Tongue (tissue), 3 donors: ENCODE results near the gene COPZ1. TPM values are rescaled to one million over a fixed set of nuclear protein-coding genes. Genes with fewer than 3 reads are reported as not detected.

Source experiments
- DNase-seq: peaks from one replicate; pipeline ENCODE4 v3.0.0-alpha.2; 2015
- small RNA-seq: library from RNA; depleted of rRNA; stranded (forward); fragments of <200 nt; gene quantifications from one replicate; pipeline ENCODE3, GENCODE V24; 2014; ENCODE audit warnings: low replicate concordance
- total RNA-seq: library from RNA; depleted of rRNA; stranded (reverse); fragments of >200 nt; gene quantifications from one replicate; pipeline ENCODE4 v1.2.3, GENCODE V29; 2014

Gene COPZ1
- total RNA-seq, 1 donor from 2014 or later: 147 TPM

DNA sequence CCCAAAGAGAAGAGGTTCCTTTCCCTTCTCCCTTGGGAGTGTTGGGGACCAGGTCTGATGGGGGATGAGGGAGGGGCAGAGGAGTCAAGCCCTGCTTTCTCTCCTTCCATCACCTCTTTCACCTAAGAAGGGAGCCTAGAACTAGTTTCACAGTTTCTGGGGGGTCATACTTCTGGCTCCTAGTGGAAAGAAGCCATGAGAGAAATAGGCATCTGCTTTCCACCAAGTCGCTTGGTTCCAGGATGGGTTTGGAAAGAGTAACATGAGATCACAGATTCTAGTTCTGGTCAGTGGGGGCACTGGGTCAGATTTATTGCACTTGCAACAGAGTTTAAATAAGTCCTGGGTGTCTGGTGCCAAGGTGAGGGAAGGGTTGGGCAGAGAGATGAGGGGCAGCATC is 70.1 kb downstream of the COPZ1 start:
- no peak for DNase-seq

- DNase-seq: no peak
Observed at GRCh38 chr12:54395545-54395944, 70.6 kb downstream of the COPZ1 start.

DNA sequence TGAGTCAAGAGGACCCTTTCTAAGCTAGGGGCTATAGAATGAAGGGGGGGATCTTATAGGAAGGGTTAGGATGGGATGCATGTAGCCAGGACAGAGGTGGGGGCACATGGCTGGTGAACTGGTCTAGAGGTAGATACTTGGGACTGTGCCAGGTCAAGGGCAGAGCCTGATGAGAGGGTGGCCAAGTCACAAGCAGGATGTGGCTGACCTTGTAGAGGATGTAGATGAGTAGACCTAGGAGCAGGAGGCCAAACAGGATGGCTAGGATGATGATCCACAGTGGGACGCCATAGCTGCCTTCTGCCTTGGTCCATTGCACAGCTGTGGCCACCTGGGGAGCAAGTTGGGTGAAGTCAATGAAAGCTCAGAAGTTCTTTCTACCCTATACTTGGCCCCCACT is 72.2 kb downstream of the COPZ1 start:
- DNase-seq: no peak

DNA sequence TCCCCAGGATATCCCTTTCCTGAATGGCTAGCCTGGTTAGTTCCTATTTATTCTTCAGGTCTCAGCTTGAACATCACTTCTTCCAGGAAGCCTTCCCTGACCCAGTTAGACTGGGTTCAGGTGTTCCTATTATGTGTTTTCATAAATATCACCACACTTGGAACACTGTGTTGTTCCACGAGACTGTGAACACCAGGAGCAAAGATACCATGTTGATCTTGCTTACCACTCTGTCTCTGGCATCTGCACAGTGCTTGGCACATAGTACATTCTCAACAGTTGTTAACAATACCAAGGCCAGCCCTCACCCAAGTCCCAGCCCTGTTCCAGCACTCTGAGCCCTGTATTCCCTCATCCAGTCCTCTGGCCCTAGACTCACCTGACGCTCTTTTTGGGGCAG is 73.3 kb downstream of the COPZ1 start:
- no peak for DNase-seq

DNA sequence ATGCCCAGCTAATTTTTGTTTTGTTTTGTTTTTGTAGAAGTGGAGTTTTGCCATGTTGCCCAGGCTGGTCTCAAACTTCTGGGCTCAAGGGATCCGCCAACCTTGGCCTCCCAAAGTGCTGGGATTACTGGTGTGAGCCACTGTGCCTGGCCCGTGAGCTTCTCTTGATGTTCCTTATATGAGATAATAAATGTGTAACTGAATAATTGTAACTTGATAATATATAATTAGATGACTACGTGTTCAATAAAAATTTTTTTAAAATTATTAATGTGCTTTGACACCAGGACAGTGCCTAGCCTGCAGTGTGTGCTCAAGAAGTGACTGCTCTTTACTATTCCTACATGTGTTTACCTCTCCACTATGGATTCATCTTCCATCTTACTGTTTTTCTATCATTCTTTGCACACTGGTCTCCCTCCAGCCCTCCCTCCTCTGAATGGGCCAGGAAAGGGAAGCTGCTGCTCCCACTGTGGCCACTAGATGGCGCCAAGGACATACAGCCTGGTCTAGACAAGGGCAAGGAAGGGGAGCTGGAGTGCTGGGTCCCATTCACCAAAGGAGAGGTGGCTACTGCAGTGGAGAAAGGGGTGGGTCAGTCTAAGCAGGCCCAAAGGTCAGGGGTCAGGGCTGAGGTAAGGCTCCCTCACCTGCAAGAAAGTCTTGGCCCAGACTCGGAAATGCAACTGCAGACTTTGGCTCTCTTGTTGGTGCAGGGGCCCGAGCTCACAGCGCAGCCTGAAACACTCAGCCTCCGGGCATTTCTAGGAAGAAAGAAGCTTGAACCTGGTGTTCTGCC is 74.3 kb downstream of the COPZ1 start:
- DNase-seq: peak; percentile 95

DNA sequence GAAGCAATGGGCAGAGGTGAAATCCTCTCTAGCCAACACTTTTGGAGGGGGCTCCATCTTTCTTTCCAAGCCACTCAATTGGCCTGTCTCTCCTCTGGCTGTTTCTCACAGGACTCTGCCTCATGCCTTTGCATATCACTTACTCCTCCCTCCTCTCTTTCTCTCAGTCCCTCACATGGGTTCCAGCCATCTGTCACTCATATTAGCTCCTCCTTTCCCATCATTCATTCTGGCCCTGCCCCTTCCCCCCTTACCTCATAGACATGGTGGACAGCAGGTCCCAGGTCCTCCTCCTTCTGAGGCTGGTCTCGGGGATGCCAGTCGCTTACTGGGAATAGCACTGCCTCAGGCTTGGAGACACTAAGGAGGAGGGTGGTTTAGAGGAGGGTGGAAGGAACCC is 76.2 kb downstream of the COPZ1 start:
- no peak for DNase-seq

Small RNA genes lying within 50 kb of the gene (small RNA-seq; reads per million reads assigned to genes)
- gene MIR148B (174 reads per million, percentile 97 among the genes with 10 or more reads in this experiment), gene RN7SL744P (not detected), gene RNU6-950P (not detected)

Other genes with a start within 250 kb of the COPZ1 start
- 22.1 TPM for gene SMUG1, start 136.1 kb upstream of the COPZ1 start, total RNA-seq
- 77.2 TPM for gene CBX5, start 45.0 kb upstream of the COPZ1 start, total RNA-seq
- gene HNRNPA1, start 44.4 kb upstream of the COPZ1 start, total RNA-seq: 618 TPM
- gene NFE2, start 24.1 kb upstream of the COPZ1 start, total RNA-seq: 4.3 TPM
- gene GPR84, start 39.4 kb downstream of the COPZ1 start, total RNA-seq: not detected
- 30.4 TPM for gene ZNF385A, start 59.6 kb downstream of the COPZ1 start, total RNA-seq
- gene ITGA5, start 94.1 kb downstream of the COPZ1 start, total RNA-seq: 112 TPM
- not detected for gene GTSF1, start 148.5 kb downstream of the COPZ1 start, total RNA-seq
- 2.7 TPM for gene NCKAP1L, start 172.6 kb downstream of the COPZ1 start, total RNA-seq
- 3.0 TPM for gene PDE1B, start 224.5 kb downstream of the COPZ1 start, total RNA-seq